IMR-90 (cell line): ENCODE data around the gene FAIM. TPM values are rescaled to one million over a fixed set of nuclear protein-coding genes. Genes with fewer than 3 reads are reported as not detected.

ENCODE experiments used
- ATAC-seq: fragments of 200-7000 bp; cut with Tn5 transposase; 2 replicates; pipeline ENCODE4 v1.9.1; 2020; ENCODE audit warnings: low read depth, mild to moderate bottlenecking, moderate library complexity
- BruUV-seq: library from RNA; stranded (reverse); fragments of 400-500 nt; replicated peaks from 2 replicates; lab custom pipeline; 2021; lab: Mats Ljungman, UMichigan
- CTCF ChIA-PET: fragments of 300-600 bp; formaldehyde crosslinking; extraction: SDS; loops from one replicate; lab custom pipeline; 2021; ENCODE audit warnings: antibody characterized with exemption; lab: Yijun Ruan, JAX
- POLR2A ChIA-PET: fragments of 300-600 bp; sonication (Branson Sonifier 250); formaldehyde crosslinking; loops from one replicate; lab custom pipeline; 2022; ENCODE audit warnings: antibody characterized with exemption; ENCODE audit not compliant: unreplicated experiment; lab: Charles Lee
- DNase-seq: peaks from one replicate; pipeline ENCODE4 v3.0.0; 2013
- H2AFZ ChIP-seq: replicated peaks from 2 replicates; pipeline ENCODE3; 2013; ENCODE audit warnings: low read length, mild to moderate bottlenecking; ENCODE audit not compliant: poor library complexity
- H2AK5ac ChIP-seq: 2 replicates; pipeline ENCODE4 v1.6.1; 2013; ENCODE audit warnings: low read depth, low read length, inconsistent platforms
- H2AK9ac ChIP-seq: replicated peaks from 2 replicates; pipeline ENCODE3; 2013; ENCODE audit warnings: mild to moderate bottlenecking, low read depth, low read length, moderate library complexity; ENCODE audit not compliant: poor library complexity
- H2BK120ac ChIP-seq: 2 replicates; pipeline ENCODE4 v1.6.1; 2013; ENCODE audit warnings: low read depth, low read length, inconsistent platforms
- H2BK15ac ChIP-seq: 3 replicates; pipeline ENCODE4 v1.6.1; 2013; ENCODE audit warnings: low read depth, low read length, inconsistent platforms
- H2BK20ac ChIP-seq: 2 replicates; pipeline ENCODE4 v1.6.1; 2013; ENCODE audit warnings: low read depth, mild to moderate bottlenecking, inconsistent platforms, low read length, moderate library complexity
- H2BK5ac ChIP-seq: 2 replicates; pipeline ENCODE4 v1.6.1; 2013; ENCODE audit warnings: mild to moderate bottlenecking, low read depth, low read length, inconsistent platforms; ENCODE audit not compliant: poor library complexity, severe bottlenecking
- H3K14ac ChIP-seq: replicated peaks from 2 replicates; pipeline ENCODE4 v1.6.1; 2013; ENCODE audit warnings: low read depth, low read length, inconsistent platforms
- H3K18ac ChIP-seq: 2 replicates; pipeline ENCODE4 v1.6.1; 2013; ENCODE audit warnings: low read depth, low read length, control low read depth
- H3K23ac ChIP-seq: 2 replicates; pipeline ENCODE4 v1.6.1; 2013; ENCODE audit warnings: low read depth, low read length, inconsistent platforms
- H3K27ac ChIP-seq: 2 replicates; pipeline ENCODE4 v1.5.1; 2013; ENCODE audit warnings: mild to moderate bottlenecking, control low read depth, low read length; ENCODE audit not compliant: insufficient read depth
- H3K27me3 ChIP-seq: 2 replicates; pipeline ENCODE4 v1.6.1; 2013; ENCODE audit warnings: low read length; ENCODE audit not compliant: control insufficient read depth, insufficient read depth
- H3K36me3 ChIP-seq: 2 replicates; pipeline ENCODE4 v1.6.1; 2013; ENCODE audit warnings: low read length, mixed read lengths; ENCODE audit not compliant: control insufficient read depth, insufficient read depth
- H3K4ac ChIP-seq: 2 replicates; pipeline ENCODE4 v1.6.1; 2013; ENCODE audit warnings: low read depth, low read length, inconsistent platforms
- H3K4me1 ChIP-seq: 2 replicates; pipeline ENCODE4 v1.6.1; 2013; ENCODE audit warnings: low read length, mixed read lengths; ENCODE audit not compliant: control insufficient read depth, insufficient read depth
- H3K4me2 ChIP-seq: 2 replicates; pipeline ENCODE4 v1.6.1; 2013; ENCODE audit warnings: low read depth, mild to moderate bottlenecking, control low read depth, low read length, moderate library complexity
- H3K4me3 ChIP-seq: 2 replicates; pipeline ENCODE4 v1.5.1; 2013; ENCODE audit warnings: low read depth, mild to moderate bottlenecking, control low read depth, low read length, moderate library complexity; ENCODE audit not compliant: insufficient read depth
- H3K56ac ChIP-seq: 2 replicates; pipeline ENCODE4 v1.6.1; 2013; ENCODE audit warnings: low read length, inconsistent platforms; ENCODE audit not compliant: insufficient read depth; ENCODE audit errors: extremely low read depth
- H3K79me1 ChIP-seq, 2 experiments: 2 replicates each; pipeline ENCODE4 v1.6.1; 2013; ENCODE audit warnings: low read length in 2 of 2, inconsistent platforms in 1 of 2, low read depth in 1 of 2
- H3K9ac ChIP-seq: 2 replicates; pipeline ENCODE4 v1.6.1; 2013; ENCODE audit warnings: low read depth, low read length, control low read depth
- H3K9me1 ChIP-seq: 2 replicates; pipeline ENCODE4 v1.6.1; 2013; ENCODE audit warnings: low read length, inconsistent platforms; ENCODE audit not compliant: insufficient read depth
- H3K9me3 ChIP-seq: 2 replicates; pipeline ENCODE4 v1.6.1; 2013; ENCODE audit warnings: low read length; ENCODE audit not compliant: control insufficient read depth, insufficient read depth
- H4K20me1 ChIP-seq: 2 replicates; pipeline ENCODE4 v1.6.1; 2013; ENCODE audit warnings: low read length, inconsistent platforms; ENCODE audit not compliant: insufficient read depth
- H4K5ac ChIP-seq: 2 replicates; pipeline ENCODE4 v1.6.1; 2013; ENCODE audit warnings: mild to moderate bottlenecking, low read depth, low read length, control low read depth
- H4K8ac ChIP-seq, 2 experiments: 2 replicates each; pipeline ENCODE4 v1.6.1; 2013; ENCODE audit warnings: low read depth in 2 of 2, low read length in 2 of 2, control low read depth in 1 of 2, inconsistent platforms in 1 of 2
- H4K91ac ChIP-seq: 2 replicates; pipeline ENCODE4 v1.6.1; 2013; ENCODE audit warnings: low read depth, low read length, inconsistent platforms; ENCODE audit not compliant: insufficient read depth
- BHLHE40 ChIP-seq: fragments of 150-350 bp; IDR thresholded peaks from 2 replicates; pipeline ENCODE4 v1.6.1; 2016; ENCODE audit warnings: mild to moderate bottlenecking, low read depth, low read length
- CTCF ChIP-seq: conservative IDR thresholded peaks from 2 replicates; pipeline ENCODE4 v1.5.1; 2012; ENCODE audit warnings: mild to moderate bottlenecking, low read depth, low read length, improper control_type of control experiment
- MXI1 ChIP-seq: IDR thresholded peaks from 2 replicates; pipeline ENCODE4 v1.6.1; 2012; ENCODE audit warnings: low read depth, mild to moderate bottlenecking, low read length, moderate library complexity, borderline replicate concordance
- POLR2A ChIP-seq: IDR thresholded peaks from 2 replicates; pipeline ENCODE4 v1.6.1; 2012; ENCODE audit warnings: mild to moderate bottlenecking, low read depth, low read length
- RAD21 ChIP-seq: IDR thresholded peaks from 2 replicates; pipeline ENCODE4 v1.6.1; 2012; ENCODE audit warnings: low read length, improper control_type of control experiment
- WGBS, 2 experiments: methylation state at CpG; one replicate each; pipeline versions ENCODE4 v1.1.5 to v1.1.7; 2013; ENCODE audit warnings: missing lambda C conversion rate in 2 of 2; ENCODE audit not compliant: insufficient read length in 1 of 2; ENCODE audit errors: extremely low coverage in 2 of 2; 5-methylcytosine and 5-hydroxymethylcytosine counted together
- dilution Hi-C: fragments of 300-500 bp; cut with HindIII; formaldehyde crosslinking; loops from one replicate; pipeline ENCODE4 v1.14.3; 2018; ENCODE audit warnings: low sequenced_read_pairs; ENCODE audit not compliant: unreplicated experiment
- in situ Hi-C: fragments of 300-500 bp; cut with MboI; formaldehyde crosslinking; loops from 3 replicates; pipeline ENCODE4 v1.14.3; 2019; ENCODE audit warnings: low sequenced_read_pairs, inconsistent platforms, mixed read lengths
- intact Hi-C: fragments of 100-400 bp; cut with micrococcal nuclease; formaldehyde crosslinking; loops from 2 replicates; pipeline ENCODE4 v1.10.0; 2022
- polyA plus RNA-seq, 3 experiments: library from polyadenylated mRNA; depleted of rRNA; stranded (reverse); fragments of >200 nt; gene quantifications; 2 replicates each; pipeline ENCODE4 v1.2.3, GENCODE V29; 2012; ENCODE audit warnings: low replicate concordance in 1 of 3
- total RNA-seq: library from RNA; depleted of rRNA; stranded (reverse); fragments of >200 nt; gene quantifications from 2 replicates; pipeline ENCODE4 v1.2.3, GENCODE V29; 2012

FAIM gene
- total and polyA plus RNA-seq, 2 of the 4 experiments (the other 2 are of a cell fraction), result 2.5 to 3.4 TPM

- H3K23ac ChIP-seq, result no peak overlapping the region
- TF ChIP-seq RAD21 (no peak), BHLHE40 (no peak), POLR2A (no peak), MXI1 (no peak), CTCF (no peak)
- ATAC-seq, result no peak
- no peak overlapping the region for H3K9ac ChIP-seq
- DNase-seq, result no peak
- CTCF ChIA-PET, result no interaction called here
- H3K14ac ChIP-seq, result no peak overlapping the region
- no peak overlapping the region for H4K5ac ChIP-seq
- H4K8ac ChIP-seq, result no peak overlapping the region
- no peak overlapping the region for H2BK120ac ChIP-seq
- H3K9me1 ChIP-seq, result no peaks in the 10 kb centered on the region
- H3K4me1 ChIP-seq, result no peaks in the 10 kb centered on the region
- no TSS peak for BruUV-seq
- no peak overlapping the region for H3K4me3 ChIP-seq
- H2BK5ac ChIP-seq, result no peak overlapping the region
- no peak overlapping the region for H3K56ac ChIP-seq
- no CpG with 5 or more reads among the region's 1 CpG for WGBS, 2 experiments
- no peaks in the 10 kb centered on the region for H4K20me1 ChIP-seq
- H3K27me3 ChIP-seq, result no peaks in the 10 kb centered on the region
- H2AK5ac ChIP-seq, result no peak overlapping the region
- H3K18ac ChIP-seq, result no peak overlapping the region
- H2BK20ac ChIP-seq, result no peak overlapping the region
- dilution Hi-C loops, result no loop called here
- H4K91ac ChIP-seq, result no peak overlapping the region
- in situ Hi-C loops, result no loop called here
- H3K27ac ChIP-seq, result no peak overlapping the region
- no peaks in the 10 kb centered on the region for H3K79me1 ChIP-seq
- no peak overlapping the region for H3K4ac ChIP-seq
- POLR2A ChIA-PET, result no interaction called here
- no peak overlapping the region for H3K4me2 ChIP-seq
- H3K9me3 ChIP-seq, result peaks cover 11% of the 10 kb centered on the region
- no peak overlapping the region for H2BK15ac ChIP-seq
- no peak overlapping the region for H2AFZ ChIP-seq
- intact Hi-C loops, result no loop called here
- H3K36me3 ChIP-seq, result no peaks in the 10 kb centered on the region
- no peak overlapping the region for H2AK9ac ChIP-seq
Observed at GRCh38 chr3:138642927-138643253, 34.3 kb downstream of the FAIM start.
